Tibial nerve (tissue), 3 donors: ENCODE measurements around the gene COL10A1.

ENCODE experiments used
- CTCF ChIP-seq, 5 experiments: fragments of 200-600 bp in 3 of 5; fragments of 450-650 bp in 2 of 5; sonication (generic) in 3 of 5; IDR thresholded peaks; one replicate each; pipeline ENCODE4 v1.5.1; 2016 to 2019; ENCODE audit warnings: antibody characterized with exemption in 5 of 5, mild to moderate bottlenecking in 3 of 5, moderate library complexity in 2 of 5
- POLR2A ChIP-seq, 2 donors: fragments of 450-650 bp; IDR thresholded peaks; one replicate each; pipeline ENCODE4 v1.6.1; 2017; ENCODE audit warnings: antibody characterized with exemption in 2 of 2, mild to moderate bottlenecking in 2 of 2, moderate library complexity in 2 of 2

DNA sequence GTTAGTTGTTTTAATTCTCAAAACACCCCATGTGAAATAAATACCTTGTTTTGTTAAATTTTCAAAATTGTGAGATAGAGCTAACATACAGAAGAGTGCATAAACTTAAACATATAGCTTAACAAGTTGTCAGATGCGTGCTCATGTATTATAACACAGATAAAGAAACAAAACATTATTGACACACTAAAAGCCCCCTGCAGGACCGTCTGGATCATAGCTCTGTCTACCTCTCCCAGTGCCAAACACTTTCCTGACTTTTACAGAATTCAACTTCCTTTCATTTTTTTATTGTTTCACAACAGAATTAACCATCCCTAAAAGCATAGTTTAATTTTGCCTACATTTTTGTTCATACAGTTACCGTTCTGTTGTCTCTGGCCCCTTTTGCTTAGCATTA lies 47.4 kb downstream of the COL10A1 start:
- TF ChIP-seq CTCF (IDR thresholded peaks at IDR 0.05) (no peak), POLR2A (IDR thresholded peaks at IDR 0.05) (no peak)
